GM18508 (cell line): ENCODE measurements around the gene BBS4.

Experiments used
- ATAC-seq: cut with Tn5 transposase; IDR thresholded peaks from one replicate; pipeline ENCODE4 v1.9.1; 2021; ENCODE audit warnings: moderate number of reproducible peaks; ENCODE audit not compliant: insufficient read depth, unreplicated experiment

Gene BBS4

GRCh38 chr15:72758182-72758581 is 72.2 kb downstream of the BBS4 start:
- ATAC-seq, result no peak

GRCh38 chr15:72760590-72761260 is 74.7 kb downstream of the BBS4 start:
- ATAC-seq, result no peak

GRCh38 chr15:72764656-72765055 is 78.6 kb downstream of the BBS4 start:
- ATAC-seq, result no peak

- ATAC-seq, result no peak
These were observed 80.0 kb downstream of the BBS4 start for GRCh38 chr15:72766025-72766424.

GRCh38 chr15:72766780-72767179 is 80.8 kb downstream of the BBS4 start:
- ATAC-seq, result no peak

- ATAC-seq, result no peak
These were observed 84.8 kb downstream of the BBS4 start for GRCh38 chr15:72770673-72771328.

- no peak for ATAC-seq
These were observed 85.3 kb downstream of the BBS4 start for GRCh38 chr15:72771329-72771725.

- ATAC-seq, result no peak
These were observed 88.8 kb downstream of the BBS4 start for GRCh38 chr15:72774696-72775383.

- ATAC-seq, result no peak
These were observed 92.8 kb downstream of the BBS4 start for GRCh38 chr15:72778796-72779195.

GRCh38 chr15:72781631-72782030 is 95.6 kb downstream of the BBS4 start:
- ATAC-seq, result no peak

- ATAC-seq, result no peak
These were observed 96.4 kb downstream of the BBS4 start for GRCh38 chr15:72782274-72783003.

- ATAC-seq, result peak; percentile 28
These were observed 97.1 kb downstream of the BBS4 start for GRCh38 chr15:72783004-72783639.

- ATAC-seq, result peak; percentile 45
These were observed 97.8 kb downstream of the BBS4 start, which contains the start of gene ADPGK for GRCh38 chr15:72783640-72784455. Gene ADPGK, minus strand, starts transcription at chr15:72783758. Its CDS starts 67 bp downstream, at chr15:72783691.

- no peak for ATAC-seq
These were observed 98.5 kb downstream of the BBS4 start for GRCh38 chr15:72784456-72784876.

- ATAC-seq, result no peak
These were observed 99.4 kb downstream of the BBS4 start for GRCh38 chr15:72785432-72785831.

GRCh38 chr15:72785841-72786240 is 99.8 kb downstream of the BBS4 start:
- no peak for ATAC-seq

- ATAC-seq, result no peak
These were observed 100.2 kb downstream of the BBS4 start for GRCh38 chr15:72786242-72786641.

GRCh38 chr15:72786676-72787345 is 100.8 kb downstream of the BBS4 start:
- ATAC-seq, result no peak

GRCh38 chr15:72787526-72787925 is 101.5 kb downstream of the BBS4 start:
- no peak for ATAC-seq
